Raji (cell line): ENCODE data around the gene SYMPK.

ENCODE experiments used
- POLR2A ChIP-seq: IDR thresholded peaks from 2 replicates; pipeline ENCODE4 v1.6.1; 2011; ENCODE audit warnings: low read depth, low read length, control low read depth; ENCODE audit not compliant: insufficient read depth

SYMPK gene

DNA sequence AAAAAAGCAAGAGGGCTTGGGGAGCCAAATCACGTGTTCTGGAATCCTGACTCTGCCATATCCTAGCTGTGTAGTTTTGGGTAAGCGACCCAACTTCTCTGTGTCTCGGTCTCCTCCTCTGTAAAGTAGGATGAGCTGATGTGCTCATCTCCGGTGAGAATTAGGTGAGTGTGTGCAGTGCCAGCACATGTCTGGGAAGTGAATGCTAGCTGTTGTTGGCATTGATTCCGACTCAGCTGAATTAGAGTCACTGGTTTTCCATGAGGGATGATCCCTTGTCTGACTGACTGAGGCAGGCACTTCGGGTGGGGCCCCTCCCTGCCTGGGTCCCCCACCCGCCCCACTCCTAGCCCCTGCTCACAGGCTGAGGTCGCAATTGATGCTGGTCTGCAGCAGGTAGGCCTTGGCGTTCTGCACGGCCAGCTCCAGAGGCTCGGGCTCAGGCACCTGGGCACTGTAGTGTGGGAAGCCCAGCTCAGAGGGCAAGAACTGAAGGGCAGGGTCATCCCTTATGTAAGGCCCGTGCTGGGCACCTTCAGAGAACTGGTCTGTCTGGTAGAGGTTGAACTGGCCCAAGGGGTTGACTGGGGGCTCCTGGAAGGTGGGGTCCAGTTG, 48.7 kb downstream of the SYMPK start:
- TF ChIP-seq POLR2A, result no peak

DNA sequence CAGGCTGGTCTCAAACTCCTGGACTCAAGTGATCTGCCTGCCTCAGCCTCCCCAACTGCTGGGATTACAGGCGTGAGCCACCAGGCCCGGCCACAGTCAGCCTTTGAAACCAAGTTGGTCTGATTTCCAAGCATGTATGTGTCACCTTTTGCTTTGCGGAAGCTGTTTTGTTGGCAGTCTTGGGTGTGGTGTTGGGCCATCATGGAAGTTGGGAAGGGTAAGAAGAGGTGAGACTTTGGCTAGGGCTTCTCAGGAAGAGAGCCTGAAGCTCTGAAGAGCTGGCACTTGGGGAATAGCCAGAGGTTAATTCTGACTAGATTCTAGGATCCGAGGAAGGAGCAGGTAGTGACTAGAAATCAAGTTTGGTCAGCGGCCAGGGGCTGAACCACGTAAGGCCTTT, 50.6 kb downstream of the SYMPK start:
- TF ChIP-seq POLR2A, result no peak

DNA sequence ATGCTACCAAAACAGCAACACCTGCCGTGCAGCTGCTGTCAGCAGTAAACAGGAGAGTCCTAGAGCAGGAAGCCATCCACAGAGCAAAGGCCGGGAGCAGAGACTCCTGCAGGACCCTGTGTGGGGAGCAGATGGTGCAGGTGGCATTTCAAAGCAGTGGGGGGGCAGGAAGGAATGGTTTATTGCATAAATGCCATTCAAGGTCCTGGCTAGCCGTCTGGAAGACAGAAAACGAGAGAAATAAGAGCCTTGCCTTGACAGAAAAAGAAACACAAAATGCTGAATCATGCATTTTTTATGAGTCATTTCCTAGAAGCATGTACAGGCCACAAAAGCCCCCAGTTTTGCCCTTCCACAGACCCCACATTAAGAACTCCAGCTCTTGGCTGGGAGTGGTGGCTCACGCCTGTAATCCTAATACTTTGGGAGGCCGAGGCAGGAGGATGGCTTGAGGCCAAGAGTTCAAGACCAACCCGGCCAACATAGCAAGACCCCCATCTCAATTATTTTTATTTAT, 53.2 kb downstream of the SYMPK start:
- TF ChIP-seq POLR2A, result no peak

DNA sequence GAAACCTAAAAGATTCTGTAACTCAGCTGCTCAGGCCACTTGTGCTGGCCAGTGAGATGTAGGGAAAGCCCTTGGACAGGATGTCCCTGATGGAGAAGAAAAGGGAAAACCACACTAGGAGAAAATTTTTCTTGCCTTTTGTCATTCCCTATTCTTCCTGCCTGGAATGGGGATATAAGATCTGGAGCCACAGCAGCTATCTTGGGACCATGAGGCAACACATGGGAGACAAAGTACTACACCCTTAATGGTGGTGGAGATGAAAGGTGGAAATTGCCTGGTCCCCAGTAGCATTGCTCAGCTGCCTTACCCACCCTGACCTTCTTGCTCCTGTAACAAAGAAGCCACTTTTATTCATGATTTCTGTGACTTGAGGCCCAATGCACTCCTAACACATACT, 57.2 kb downstream of the SYMPK start:
- no peak for TF ChIP-seq POLR2A

DNA sequence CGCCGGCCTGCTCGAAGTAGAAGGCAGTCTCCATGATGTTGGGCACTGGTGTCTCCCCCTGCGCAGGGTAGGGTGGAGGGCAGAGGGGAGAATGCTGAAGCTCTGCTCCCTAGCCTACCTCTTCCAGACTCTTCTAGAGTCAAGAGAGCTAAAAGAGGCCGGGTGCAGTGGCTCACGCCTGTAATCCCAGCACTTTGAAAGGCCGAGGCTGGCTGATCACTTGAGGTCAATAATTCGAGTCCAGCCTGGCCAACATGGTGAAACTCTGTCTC, 58.1 kb downstream of the SYMPK start:
- no peak for TF ChIP-seq POLR2A

DNA sequence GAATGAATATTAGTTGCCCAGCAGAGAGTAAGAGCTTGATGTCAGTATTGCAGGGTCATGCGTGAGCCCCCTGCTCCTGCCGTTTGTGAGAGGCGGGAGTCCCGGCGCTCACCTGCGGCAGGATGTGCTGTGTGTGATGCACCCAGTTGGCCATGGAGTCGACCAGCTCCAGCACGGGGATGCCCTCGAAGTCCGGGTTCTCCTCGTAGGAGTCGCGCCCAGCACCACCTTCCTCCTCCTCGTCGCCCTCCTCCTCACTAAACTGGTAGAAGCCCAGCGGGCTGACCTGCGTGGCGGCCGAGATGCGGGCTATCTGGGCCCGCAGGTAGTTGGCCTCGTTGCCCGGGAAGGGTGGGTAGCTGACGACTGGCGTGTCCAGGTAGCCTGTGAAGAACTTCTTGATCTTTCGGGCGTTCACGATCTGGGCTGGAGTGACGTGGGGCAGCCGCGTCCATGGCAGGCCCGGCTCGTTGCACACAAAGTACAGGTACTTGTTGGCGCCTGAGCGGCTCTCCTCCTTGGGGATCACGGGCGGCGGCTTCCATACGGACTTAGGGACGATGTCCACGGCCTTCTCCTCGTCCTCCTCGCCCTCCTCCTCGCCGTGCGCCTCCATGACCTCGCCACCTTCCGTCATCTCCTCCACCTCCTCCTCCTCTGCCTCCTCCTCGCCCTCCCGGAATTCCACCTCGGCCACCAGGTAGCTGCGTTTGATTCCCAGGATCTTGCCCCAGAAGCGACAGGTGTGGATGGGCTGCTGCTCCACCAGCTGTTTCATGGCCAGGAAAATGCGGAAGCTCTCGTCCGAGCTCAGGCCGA, 58.6 kb downstream of the SYMPK start:
- no peak for TF ChIP-seq POLR2A

DNA sequence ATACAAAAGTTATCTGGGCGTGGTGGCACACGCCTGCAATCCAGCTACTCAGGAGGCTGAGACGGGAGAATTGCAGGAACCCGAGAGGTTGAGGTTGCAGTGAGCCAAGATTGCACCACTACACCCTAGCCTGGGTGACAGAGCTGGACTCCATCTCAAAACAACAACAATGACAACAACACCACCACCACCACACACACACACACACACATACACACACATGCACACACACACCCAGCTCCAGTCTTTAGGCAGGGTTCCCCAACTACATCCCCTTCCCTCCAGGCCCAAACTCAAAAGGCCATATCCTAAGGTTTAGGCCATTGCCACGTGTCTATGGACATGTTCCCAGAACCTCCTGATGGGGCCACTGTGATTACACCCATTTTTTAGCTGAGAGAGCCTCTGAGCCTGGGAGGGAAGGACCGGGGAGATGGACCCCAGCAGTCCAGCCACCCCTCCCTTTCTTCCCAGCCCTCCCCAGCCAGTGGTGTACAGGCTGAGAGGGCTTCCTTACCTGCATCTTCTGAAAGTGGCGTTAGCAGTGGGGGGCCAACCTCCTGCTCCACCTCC, 61.3 kb downstream of the SYMPK start:
- TF ChIP-seq POLR2A, result no peak

DNA sequence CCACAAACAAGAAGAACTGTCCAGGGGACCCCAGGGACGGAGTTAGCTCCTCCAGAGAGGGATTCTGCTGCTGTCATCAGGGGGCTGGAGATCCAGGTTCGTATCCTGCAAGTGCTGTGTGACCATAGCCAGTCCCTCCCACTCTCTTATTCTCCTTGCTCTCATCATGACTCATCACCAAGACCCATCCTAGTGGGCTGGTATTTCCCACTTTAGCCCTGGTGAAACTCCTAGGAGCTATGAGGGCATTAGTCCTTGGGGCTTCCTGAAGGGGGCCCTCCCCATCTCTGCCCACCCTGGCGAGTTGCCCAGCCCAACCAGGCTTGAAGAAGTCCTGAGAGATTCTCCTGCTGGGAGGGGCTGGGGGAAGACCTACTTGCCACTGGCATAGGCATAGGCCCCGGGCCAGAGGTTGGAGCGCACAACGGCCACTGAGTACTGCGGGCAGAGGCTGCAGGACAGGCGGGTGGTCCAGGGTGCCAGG, 62.8 kb downstream of the SYMPK start:
- TF ChIP-seq POLR2A, result no peak

DNA sequence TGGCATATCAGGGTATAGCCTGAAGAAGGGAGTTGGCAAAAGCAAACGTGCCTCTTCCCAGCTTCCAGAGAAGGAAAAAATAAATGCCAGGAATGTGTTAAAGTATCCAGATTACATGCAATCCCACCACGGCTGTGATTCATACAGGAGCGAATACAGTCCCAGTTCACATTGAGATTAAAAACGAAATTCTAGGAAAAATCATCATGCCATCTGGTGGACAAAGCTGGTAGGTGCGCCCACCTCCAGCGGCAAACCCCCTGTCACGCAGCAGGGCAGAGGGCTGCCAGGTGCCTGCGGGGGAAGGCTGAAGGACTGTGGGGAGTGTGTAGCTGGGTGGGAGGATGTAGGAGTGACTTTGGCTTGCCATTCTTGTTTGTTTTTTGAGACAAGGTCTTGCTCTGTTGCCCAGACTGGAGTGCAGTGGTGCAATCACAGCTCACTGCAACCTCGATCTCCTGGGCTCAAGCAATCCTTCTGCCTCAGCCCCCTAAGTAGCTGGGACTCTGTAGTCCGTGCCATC, 63.9 kb downstream of the SYMPK start:
- TF ChIP-seq POLR2A, result no peak

DNA sequence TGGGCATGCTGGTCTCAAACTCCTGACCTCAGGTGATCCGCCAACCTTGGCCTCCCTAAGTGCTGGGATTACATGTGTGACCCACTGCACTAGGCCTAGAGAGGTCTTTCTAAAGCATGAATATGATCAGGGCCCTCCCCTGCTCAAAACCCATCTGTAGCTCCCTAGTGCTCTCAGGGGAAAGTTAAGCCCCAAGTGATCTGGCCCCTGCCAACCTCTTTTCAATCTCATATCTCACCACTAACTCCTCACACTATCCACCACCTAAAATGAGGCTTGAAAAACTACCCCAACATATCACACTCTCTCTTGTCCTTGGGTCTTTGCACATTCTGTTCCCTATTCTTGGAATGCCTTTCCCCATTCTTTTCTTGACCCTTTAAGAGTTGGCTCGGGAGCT, 68.3 kb downstream of the SYMPK start:
- no peak for TF ChIP-seq POLR2A

DNA sequence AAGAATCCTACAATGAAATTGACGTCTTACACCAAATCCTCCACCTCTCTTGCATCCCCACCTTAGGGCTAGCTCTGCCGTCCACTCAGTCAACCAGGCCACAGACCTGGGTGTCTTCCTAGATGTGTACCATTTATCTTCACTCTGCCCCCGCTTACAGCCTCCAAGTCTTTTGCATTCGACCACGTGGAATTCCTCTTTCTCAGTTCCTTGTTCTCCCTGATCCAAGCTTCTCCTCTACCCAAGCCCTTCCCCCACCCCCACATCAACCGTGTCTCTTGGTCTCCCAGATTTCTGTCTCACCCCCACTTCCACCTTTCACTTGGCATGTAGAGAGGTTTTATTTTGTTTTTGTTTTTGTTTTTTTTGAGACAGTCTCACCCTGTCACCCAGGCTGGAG, 69.1 kb downstream of the SYMPK start:
- TF ChIP-seq POLR2A, result no peak

DNA sequence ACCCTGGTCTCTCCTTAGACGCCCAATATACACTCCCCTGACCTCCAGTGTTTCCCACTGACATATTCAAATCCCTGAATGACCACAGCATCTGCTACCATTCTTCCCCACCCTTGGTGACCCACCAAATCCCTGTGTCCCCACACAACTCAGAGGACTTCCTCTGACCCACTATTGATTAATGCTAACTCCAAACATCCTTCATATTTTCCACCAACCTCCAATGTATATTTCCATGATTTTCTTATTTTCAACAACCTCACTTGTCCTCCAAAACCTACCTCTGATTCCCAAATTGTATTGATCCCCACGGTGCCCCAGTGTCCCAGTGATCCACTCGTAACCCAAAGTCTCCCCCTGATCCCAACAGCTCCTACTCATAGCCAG, 69.8 kb downstream of the SYMPK start:
- no peak for TF ChIP-seq POLR2A

DNA sequence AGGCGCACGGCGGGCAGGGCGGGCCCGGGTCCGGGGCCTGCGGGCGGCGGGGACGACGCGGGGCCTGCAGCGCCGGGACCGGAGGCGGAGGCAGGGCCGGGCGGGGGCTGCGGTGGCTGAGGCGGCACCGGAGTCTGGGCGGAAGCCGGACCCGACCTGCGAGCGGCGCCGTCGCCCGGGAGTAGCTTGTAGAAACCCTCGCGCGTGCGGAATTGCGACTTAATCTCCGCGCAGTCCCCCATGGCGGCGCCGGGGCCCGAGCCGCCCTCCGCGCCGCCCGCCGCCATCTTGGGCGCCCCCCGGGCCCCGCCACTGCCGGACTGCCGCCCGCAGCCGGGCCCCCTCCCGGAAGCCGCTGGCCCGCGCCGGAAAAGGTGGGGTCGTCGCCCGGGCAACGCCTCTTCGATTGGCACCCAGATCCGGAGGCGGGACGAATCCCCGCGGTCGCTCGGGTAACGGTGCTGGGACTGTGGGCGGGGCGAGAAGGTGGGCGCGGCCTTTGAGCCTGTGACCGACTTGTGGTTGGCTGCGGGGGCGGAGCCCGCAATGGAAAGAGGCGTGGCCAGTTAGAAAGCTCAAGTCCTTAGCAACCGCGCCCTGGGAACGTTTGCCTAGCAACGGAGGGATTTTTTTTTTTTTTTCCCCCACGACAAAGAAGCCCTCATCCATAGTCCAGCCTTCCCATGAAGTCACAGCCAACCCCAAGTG, 70.3 kb downstream of the SYMPK start, which contains the start of gene DMWD:
Gene DMWD (minus strand): TSS at position 376 of the 708 bp plus-strand sequence. CDS start 89 bp downstream, at position 287.
- peak; percentile 66 for TF ChIP-seq POLR2A

DNA sequence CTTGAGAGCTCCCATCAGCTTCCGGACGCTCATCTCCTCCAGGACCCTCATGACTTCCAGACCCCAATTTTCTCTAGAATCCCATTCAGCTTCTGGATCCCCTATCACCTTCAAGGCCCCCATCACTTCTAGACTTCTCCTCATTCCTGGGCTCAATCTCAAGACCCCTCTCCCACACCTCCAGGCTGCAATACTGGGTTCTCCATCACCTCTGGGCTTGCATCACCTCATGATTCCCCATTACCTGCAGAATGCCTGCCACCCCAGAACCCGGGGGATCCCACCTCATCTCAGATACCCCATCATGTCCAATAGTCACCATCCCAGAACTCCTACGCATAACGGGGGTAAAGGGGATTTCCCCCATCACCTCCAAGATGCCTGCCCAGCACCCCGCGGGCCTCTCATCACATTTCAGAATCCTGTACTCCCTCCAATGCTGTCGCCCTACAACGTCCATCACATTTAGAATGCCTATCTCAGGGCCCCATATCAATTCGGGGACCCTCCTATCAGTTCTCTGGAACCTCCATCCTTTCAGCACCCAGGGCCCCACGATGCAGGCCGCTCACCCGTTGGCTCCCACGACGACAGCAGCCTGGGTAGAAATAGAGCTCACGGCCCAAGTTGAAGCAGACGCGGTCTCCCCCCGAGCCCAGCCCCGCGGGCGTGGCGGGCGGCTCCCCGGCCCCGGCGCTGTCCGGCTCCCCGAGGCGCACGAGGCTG, 71.0 kb downstream of the SYMPK start:
- no peak for TF ChIP-seq POLR2A

DNA sequence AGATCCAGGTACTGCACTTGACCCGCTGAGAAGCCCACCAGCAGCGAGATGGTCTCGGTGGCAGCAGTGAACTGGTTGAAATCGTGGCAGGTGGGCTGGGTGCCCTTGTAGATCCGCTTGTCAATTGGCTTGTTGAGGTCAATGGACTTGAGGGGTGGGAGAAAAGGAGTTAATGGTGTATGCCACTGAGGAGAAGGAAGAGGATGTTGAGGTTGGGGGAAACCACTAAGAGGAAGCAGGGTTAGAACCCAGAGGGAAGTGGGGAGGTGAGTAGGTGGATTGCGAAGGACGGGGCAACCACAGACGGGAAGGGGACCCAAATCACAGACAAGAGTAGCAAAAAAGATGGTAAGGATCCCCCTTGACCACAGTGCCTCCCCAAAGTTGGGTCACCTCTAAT, 72.0 kb downstream of the SYMPK start:
- 0 out of 2 replicates have a peak, but pooled peaks have one; percentile 3 for TF ChIP-seq POLR2A
